GM21423 (cell line): Measurements from ENCODE around the gene TACC2.
"Not testable (repeated sequence)": the region's sequence is repeated elsewhere in the genome, so short reads cannot be mapped to it uniquely, and the experiment has no call there.

ENCODE experiments used
- ATAC-seq: cut with Tn5 transposase; IDR thresholded peaks from one replicate; pipeline ENCODE4 v1.9.1; 2021; ENCODE audit warnings: mild to moderate bottlenecking, moderate library complexity; ENCODE audit not compliant: unreplicated experiment

TACC2 gene

DNA sequence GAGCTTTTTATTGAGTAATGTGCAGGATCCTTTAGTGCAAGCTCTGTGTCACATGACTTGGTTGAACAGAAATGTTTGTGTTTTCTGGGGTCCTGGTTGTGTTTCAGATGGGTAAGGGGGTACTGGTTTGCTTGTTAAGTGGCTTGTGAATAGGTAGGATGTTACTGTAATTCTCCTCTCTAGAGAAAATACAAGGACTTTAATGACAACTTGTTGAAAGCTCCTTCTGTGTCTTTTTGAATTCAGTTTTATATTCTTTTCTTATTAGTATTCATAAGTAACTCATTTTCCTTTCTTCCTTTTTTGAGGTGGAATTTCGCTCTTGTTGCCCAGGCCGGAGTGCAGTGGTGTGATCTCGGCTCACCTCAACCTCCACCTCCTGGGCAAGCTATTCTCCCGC, 196.7 kb downstream of the TACC2 start:
- ATAC-seq, result no peak

- ATAC-seq, result no peak
Observed at GRCh38 chr10:122186816-122187810, 198.2 kb downstream of the TACC2 start.

DNA sequence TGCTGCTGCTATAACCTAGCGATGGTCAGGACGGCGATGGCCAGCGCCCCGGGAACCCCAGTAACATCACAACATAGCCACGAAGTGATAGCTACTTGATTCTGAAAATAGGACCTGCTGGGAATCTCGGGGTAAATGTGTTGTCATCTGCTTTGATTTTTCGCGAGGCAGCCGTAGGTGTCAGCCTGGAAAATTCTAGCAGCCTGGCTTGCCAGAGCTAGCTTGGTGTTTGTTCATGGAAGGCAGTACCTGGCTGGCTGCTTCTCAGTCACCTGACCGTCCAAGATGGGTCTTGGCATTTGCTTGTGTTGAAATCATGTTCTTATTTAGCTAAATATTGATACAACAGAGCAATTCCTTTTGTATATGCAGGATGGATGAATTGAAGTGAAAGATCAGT, 199.7 kb downstream of the TACC2 start:
- ATAC-seq, result no peak

DNA sequence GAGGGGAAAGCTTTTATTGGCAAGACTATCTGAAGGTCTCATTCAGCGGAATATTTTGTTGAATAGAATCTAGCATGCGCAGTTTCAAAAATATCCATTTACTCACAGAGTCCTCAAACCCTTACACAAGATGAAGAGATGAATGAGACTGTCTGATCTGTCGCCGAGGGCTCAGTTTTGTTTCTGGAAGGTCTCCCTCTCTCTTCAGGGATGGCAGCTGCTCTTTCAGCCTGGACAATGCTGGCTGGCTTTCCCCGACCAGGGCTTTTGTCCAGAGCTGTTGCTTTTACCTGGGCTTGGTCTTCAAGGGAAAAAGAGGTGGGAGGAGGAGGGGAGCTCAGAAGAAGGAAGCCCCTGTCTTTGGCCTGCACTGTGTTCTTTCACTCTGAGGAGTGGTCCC, 200.2 kb downstream of the TACC2 start:
- no peak for ATAC-seq

- no peak for ATAC-seq
Observed at GRCh38 chr10:122190176-122190943, 201.4 kb downstream of the TACC2 start.

DNA sequence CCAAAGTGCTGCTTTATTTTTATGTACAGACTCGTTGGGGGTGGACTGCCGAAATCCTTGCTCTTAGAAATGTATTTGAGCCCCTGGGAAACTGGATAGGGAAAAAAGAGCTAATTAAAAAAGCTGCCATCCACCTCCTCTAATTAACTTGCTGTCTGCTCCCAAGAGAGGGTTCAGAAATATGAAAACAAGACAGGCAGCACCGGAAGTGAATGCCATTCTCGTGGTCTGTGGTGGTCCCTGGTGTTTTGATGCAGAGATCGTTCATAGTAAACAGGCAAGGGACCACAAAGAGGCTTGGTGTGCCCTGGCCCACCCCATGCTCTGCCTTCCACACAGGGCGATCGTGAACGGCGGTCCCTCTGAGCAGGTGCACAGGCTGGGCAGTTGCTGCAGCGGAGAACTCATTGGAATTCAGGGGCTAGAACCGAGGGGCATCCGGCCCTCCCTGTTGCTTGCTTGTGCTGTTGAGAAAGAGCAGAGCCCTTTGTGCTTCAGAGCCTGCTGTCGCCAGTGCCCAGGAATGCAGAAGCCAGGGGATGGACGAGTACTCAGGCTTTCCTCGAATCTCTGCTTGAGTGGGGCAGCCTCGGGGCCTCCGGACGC, 203.1 kb downstream of the TACC2 start:
- no peak for ATAC-seq

DNA sequence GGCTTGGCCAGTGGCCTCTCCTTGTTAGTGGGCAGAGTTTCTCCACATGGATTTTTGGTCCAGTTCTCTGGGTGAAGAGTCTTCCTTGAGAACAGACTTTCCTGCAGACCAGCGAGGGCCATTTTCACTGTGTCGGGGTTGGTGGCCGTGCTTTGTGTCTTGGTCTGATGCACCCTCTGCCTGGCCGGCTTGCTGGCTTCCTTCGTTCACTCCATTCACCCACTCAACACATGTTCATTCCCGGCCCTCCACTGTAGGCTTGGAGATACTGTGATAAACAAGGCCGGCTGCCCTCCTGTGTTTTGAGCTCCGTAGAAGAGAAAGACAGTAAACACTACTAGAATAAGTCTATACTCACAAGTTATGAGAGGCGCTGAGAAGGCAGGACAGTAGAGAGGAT, 205.3 kb downstream of the TACC2 start:
- ATAC-seq, result no peak

- ATAC-seq, result no peak
Observed at GRCh38 chr10:122196218-122196617, 207.3 kb downstream of the TACC2 start.

DNA sequence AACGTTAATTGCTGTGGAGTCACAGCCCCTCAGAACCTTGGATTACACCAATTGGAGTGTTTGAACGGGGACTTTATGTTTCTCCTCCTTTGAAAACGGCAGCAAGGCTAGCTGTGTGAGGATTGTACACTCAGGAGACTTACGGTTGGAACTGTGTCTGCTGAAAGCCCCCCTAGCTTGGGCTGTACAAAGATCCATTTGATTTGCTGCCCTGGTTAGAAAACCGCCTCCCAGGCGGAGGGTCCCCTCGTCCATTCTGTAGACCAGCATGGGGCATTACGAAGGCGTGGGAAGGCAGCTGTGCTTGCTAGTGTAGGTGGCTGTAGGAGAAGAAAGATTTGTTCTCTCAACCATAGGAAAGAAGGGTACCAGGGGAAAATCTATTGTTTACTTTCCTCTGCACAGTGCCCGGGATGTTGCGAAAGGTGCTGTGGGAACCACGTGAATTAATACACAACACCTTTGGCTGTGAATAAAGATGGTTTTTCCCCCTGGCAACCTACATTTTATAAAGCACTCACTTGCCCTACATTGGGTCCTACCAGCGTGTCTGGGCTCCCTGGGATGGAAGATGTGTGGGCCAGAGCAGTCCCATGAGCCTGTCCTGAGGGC, 208.8 kb downstream of the TACC2 start:
- ATAC-seq, result no peak

DNA sequence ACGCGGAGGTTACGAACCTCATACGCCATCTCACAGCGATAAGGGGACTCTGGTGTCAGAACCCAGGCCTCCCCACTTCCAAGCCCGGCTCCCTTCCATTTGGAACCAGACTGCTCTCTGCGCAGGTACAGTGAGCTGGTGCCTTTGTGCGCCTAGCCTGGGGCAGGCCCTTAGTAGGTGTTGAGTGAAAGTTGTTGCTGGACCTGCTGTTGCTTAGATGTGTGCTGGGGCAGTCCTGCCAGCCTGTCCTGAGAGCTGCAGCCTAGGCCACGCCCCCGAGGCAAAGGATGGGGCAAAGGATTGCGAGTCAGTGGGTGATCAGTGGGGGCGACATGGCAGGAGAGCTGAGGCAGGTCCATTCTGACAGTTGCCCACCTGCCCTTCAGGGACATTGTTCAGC, 209.7 kb downstream of the TACC2 start:
- ATAC-seq, result no peak

DNA sequence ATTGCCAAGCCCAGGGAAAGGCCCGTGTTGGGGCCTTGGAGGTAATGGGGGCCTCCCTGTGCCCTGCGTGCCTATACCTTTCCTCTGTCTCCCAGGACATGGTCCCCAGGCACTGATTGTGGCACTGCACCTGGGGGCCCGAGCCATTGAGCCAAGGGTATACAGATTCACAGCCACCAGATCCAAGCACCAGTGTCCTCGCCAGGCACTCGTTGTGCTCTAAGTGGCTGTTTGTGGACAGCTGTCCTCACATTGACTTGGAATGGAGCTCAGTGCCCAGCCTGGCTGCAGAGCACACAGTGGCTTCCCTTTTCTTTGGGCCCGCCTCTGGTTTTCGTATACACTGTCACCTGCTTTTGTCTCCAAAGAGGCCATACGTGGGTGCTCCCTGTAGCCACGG, 210.1 kb downstream of the TACC2 start:
- ATAC-seq, result no peak

- no peak for ATAC-seq
Observed at GRCh38 chr10:122199689-122200088, 210.7 kb downstream of the TACC2 start.

DNA sequence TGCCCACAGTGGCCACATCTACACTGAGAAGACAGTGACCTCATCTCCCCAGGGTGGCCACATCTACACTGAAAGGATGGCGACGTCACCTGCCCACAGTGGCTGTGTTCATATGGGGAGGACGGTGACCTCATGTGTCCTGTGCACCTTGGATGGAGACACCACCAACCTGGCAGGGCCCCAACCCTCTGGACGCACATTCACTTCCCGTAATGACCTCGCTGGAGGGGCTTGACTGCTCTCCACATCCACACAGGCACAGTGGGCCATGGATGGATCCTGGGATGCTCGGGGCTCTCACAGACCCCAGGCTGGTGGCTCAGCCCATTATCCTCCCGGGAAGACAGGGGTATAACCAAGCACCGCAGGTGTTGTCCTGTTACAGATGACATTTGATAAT, 212.4 kb downstream of the TACC2 start:
- ATAC-seq, result no peak

DNA sequence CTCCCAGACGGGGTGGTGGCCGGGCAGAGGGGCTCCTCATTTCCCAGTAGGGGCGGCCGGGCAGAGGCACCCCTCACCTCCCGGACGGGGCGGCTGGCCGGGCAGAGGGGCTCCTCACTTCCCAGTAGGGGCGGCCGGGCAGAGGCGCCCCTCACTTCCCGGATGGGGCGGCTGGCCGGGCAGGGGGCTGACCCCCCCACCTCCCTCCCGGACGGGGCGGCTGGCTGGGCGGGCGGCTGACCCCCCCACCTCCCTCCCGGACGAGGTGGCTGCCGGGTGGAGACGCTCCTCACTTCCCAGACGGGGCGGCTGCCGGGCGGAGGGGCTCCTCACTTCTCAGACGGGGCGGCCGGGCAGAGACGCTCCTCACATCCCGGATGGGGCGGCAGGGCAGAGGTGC, 214.2 kb downstream of the TACC2 start:
- ATAC-seq, result not testable (repeated sequence)

GRCh38 chr10:122204691-122205489, 215.9 kb downstream of the TACC2 start:
- ATAC-seq, result no peak

DNA sequence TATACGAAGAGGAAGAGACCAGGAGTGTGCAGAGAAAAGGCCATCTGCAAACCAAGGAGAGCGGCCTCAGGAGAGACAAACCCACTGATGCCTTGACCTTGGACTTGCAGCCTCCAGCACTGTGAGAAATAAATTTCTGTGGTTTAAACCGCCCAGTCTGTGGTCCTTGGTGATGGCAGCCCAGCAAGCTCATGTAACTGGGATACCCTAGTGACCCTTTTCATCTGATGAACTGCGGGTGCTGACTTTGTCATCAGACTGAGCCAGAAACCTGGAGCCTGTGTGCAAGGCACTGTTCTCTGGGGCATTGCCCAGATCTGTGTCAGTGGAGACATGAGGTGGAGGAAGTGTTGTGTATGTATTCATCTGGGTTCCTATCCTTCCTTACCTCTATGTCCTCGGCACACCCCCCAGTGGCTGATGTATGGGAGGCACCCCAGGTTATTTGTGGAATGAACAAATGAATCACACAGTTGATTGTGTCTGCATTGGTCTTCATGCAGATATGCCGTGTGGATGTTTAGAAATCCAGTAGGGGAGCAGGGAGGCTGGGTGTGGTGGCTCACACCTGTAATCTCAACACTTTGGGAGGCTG, 217.6 kb downstream of the TACC2 start:
- ATAC-seq, result no peak

GRCh38 chr10:122207163-122207562, 218.2 kb downstream of the TACC2 start:
- ATAC-seq, result no peak

DNA sequence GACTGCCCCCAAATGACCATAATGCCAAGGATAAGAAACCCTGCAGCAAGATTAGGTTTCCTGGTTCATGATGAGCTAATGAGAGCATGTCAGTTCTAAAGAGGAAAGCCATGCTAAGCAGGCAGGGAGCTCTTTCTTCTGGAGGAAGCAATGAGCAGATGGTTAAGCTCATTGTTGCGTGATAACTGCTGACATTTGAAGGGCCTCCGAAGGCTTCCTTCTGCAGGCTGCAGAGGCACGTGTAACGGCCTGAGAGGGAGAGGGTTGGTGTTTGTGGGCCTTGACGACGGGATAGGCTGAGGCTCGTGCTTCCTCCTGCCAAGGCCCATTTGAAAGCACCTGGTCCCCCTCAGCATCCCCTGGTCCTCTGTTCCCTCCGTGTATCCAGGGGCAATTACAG, 218.6 kb downstream of the TACC2 start:
- ATAC-seq, result no peak

GRCh38 chr10:122208571-122209430, 219.8 kb downstream of the TACC2 start:
- ATAC-seq, result no peak
